OCI-LY1 (cell line): Measurements from ENCODE around the gene HIRA.

Experiments used
- CTCF ChIP-seq: fragments of 200-600 bp; sonication (generic), shearing (Covaris generic); IDR thresholded peaks from 2 replicates; pipeline ENCODE4 v1.5.1; 2017; ENCODE audit warnings: mild to moderate bottlenecking, antibody characterized with exemption, low read length, moderate library complexity, mixed read lengths
- EZH2 ChIP-seq: fragments of 200-600 bp; sonication (generic), shearing (Covaris generic); IDR thresholded peaks from 2 replicates; pipeline ENCODE4 v1.8.0; 2017; ENCODE audit warnings: borderline replicate concordance, mixed run types, mild to moderate bottlenecking, antibody characterized with exemption, low read length, moderate library complexity, mixed read lengths

GRCh38 chr22:19295733-19296132 is 135.8 kb downstream of the HIRA start:
- TF ChIP-seq EZH2 (no peak), CTCF (no peak)
